H1 (cell line): Measurements from ENCODE around the gene SOX1. TPM values are rescaled to one million over a fixed set of nuclear protein-coding genes. Genes with fewer than 3 reads are reported as not detected.

Source experiments
- EZH2 ChIP-seq: fragments of 200-600 bp; sonication (generic); IDR thresholded peaks from 2 replicates; pipeline ENCODE4 v1.7.1; 2012; ENCODE audit warnings: low read depth, mild to moderate bottlenecking, moderate library complexity, low read length, inconsistent platforms; ENCODE audit not compliant: severe bottlenecking
- HDAC6 ChIP-seq: IDR thresholded peaks from one replicate; pipeline ENCODE4 v1.7.1; 2012; ENCODE audit warnings: low read depth, mild to moderate bottlenecking, inconsistent platforms, low read length, moderate library complexity
- MAX ChIP-seq: IDR thresholded peaks from 2 replicates; pipeline ENCODE4 v1.6.1; 2012; ENCODE audit warnings: inconsistent platforms
- POLR2AphosphoS5 ChIP-seq: IDR thresholded peaks from 2 replicates; pipeline ENCODE4 v1.6.1; 2011; ENCODE audit warnings: low read depth, low read length
- polyA plus RNA-seq, 7 experiments: library from polyadenylated mRNA; depleted of rRNA in 3 of 7; stranded (reverse) in 5 of 7; unstranded in 2 of 7; fragments of >200 nt in 5 of 7; fragments of 200-250 nt in 2 of 7; gene quantifications; 1 replicate in 5 of 7; 2 replicates in 1 of 7; 4 replicates in 1 of 7; pipeline versions ENCODE4 v1.2.1 to v1.2.3, GENCODE V29; 2011 to 2013; ENCODE audit warnings: missing spikeins in 2 of 7, mixed read lengths in 2 of 7
- total RNA-seq: library from RNA; stranded (reverse); fragmentation: NEBNext Ultra II Directional; extraction: Animal tissue kit (Norgen Biotek cat#: 25700); gene quantifications from 2 replicates; pipeline ENCODE4 v1.2.1, GENCODE V29; 2021

Gene SOX1
- total and polyA plus RNA-seq, 2 of the 8 experiments (the other 6 are each of a cell fraction or from before 2014, with no cell fraction given) = 0.03 to 0.09 TPM

- TF ChIP-seq HDAC6 (no peak), EZH2 (peak; percentile 31), MAX (0 out of 2 replicates have a peak, but pooled peaks have one; percentile 47), POLR2AphosphoS5 (no peak)
Measured at GRCh38 chr13:112074139-112074865, 7.4 kb downstream of the SOX1 start (continued).
